Measurements from ENCODE around the gene RYR1.

Gene RYR1

DNA sequence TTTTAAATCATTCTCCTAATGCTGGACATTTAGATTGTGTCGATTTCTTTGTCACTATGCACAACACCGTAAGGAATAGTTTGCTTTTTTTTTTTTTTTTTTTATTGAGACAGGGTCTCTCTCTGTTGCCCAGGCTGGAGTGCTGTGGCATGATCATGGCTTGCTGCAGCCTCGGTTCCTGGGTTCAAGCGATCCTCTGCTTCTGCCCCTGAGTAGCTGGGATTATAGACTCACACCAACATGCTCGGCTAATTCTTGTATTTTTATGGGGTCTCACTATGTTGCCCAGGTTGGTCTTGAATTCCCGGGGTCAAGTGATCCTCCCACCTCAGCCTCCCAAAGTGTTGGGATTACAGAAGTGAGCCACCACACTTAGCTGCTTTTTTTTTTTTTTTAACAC, 86.5 kb downstream of the RYR1 start:
- TF ChIP-seq, protein P1, sequence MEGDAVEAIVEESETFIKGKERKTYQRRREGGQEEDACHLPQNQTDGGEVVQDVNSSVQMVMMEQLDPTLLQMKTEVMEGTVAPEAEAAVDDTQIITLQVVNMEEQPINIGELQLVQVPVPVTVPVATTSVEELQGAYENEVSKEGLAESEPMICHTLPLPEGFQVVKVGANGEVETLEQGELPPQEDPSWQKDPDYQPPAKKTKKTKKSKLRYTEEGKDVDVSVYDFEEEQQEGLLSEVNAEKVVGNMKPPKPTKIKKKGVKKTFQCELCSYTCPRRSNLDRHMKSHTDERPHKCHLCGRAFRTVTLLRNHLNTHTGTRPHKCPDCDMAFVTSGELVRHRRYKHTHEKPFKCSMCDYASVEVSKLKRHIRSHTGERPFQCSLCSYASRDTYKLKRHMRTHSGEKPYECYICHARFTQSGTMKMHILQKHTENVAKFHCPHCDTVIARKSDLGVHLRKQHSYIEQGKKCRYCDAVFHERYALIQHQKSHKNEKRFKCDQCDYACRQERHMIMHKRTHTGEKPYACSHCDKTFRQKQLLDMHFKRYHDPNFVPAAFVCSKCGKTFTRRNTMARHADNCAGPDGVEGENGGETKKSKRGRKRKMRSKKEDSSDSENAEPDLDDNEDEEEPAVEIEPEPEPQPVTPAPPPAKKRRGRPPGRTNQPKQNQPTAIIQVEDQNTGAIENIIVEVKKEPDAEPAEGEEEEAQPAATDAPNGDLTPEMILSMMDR (IDR thresholded peaks at IDR 0.05): no peak
- peaks cover 0 to 3% of the 10 kb centered on the region in 2 experiments for H3K4me1 ChIP-seq (ENCODE audit: control insufficient read depth in 1 of 2, insufficient read depth in 1 of 2, low read depth in 1 of 2, low read length in 1 of 2)
- no peak overlapping the region for H3K4me3 ChIP-seq (ENCODE audit: low read depth in 1 of 2, low read length in 1 of 2)
- no peak overlapping the region for H3K27ac ChIP-seq
- no peaks in the 10 kb centered on the region for H3K36me3 ChIP-seq
- no peaks in the 10 kb centered on the region for H3K27me3 ChIP-seq
- H3K9me3 ChIP-seq: no peaks in the 10 kb centered on the region

DNA sequence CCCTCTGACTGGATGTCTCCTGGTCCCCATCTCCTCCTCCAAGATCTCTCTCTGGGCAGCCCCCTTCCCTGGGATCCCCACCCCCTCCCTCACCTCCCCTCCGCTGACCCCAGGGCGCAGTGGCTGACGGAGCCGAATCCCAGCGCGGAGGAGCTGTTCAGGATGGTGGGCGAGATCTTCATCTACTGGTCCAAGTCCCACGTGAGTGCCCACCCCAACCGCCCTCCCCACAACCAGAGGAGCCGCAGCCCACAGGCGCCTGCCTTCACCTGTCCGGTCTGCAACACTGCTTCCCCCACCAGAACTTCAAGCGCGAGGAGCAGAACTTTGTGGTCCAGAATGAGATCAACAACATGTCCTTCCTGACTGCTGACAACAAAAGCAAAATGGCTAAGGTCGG, 89.4 kb downstream of the RYR1 start:
- no peak overlapping the region for H3K4me3 ChIP-seq (ENCODE audit: low read depth in 1 of 2, low read length in 1 of 2)
- no peaks in the 10 kb centered on the region for H3K4me1 ChIP-seq (ENCODE audit: control insufficient read depth in 1 of 2, insufficient read depth in 1 of 2, low read depth in 1 of 2, low read length in 1 of 2)

DNA sequence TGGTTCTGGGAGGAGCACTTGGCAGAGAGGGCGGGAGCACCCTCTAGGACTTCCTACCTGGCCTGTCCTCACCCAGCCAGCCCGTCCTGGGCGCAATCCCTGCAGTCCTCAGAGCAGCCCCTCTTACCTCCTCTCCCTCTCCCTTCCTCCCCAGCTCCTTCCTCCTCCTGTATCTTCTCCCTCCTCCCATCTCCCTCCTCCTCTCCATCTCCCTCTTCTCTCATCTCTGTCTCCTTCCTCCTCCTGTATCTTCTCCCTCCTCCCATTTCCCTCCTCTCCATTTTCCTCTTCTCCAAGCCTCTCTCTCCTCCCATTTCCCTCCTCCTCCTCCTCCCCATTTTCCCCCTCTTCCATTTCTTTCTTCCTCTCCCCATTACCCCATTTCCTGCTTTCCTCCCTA, 89.8 kb downstream of the RYR1 start:
- Histone ChIP-seq H3K27ac (no peak overlapping the region), H3K4me3 (ENCODE audit: low read depth in 1 of 2, low read length in 1 of 2) (no peak overlapping the region), H3K4me1 (ENCODE audit: control insufficient read depth in 1 of 2, insufficient read depth in 1 of 2, low read depth in 1 of 2, low read length in 1 of 2) (no peaks in the 10 kb centered on the region), H3K9me3 (no peaks in the 10 kb centered on the region), H3K36me3 (no peaks in the 10 kb centered on the region), H3K27me3 (peaks cover 15% of the 10 kb centered on the region)
- TF ChIP-seq, protein P1 (IDR thresholded peaks at IDR 0.05): no peak

More for the DNA sequence above, 89.4 kb downstream of the RYR1 start:
- TF ChIP-seq, protein P1 (IDR thresholded peaks at IDR 0.05): no peak
- H3K36me3 ChIP-seq: no peaks in the 10 kb centered on the region
- no peak overlapping the region for H3K27ac ChIP-seq
- H3K27me3 ChIP-seq: peaks cover 11% of the 10 kb centered on the region
- H3K9me3 ChIP-seq: no peaks in the 10 kb centered on the region

DNA sequence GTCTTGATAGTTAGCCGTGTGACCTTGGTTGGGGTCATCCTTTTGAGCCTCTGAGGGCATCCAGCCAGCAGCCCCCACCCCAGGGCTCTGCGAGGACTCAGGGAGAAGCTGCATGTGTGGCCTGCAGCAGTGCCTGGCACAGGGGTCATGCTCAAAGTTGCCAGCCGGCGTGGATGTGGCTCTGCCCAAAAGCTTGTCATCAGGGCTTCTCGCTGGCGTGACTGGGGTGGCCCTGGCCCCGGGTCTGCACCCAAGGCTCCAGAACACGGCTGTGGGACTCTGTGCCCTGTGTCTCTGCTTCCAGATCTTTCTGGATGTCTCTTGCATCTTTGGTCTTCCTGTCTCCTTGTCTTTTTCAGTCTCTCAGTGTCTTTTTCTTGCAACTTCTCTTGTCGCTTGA, 90.9 kb downstream of the RYR1 start:
- no peaks in the 10 kb centered on the region for H3K9me3 ChIP-seq
- H3K4me1 ChIP-seq (ENCODE audit: control insufficient read depth in 1 of 2, insufficient read depth in 1 of 2, low read depth in 1 of 2, low read length in 1 of 2): no peaks in the 10 kb centered on the region
- H3K27me3 ChIP-seq: peaks cover 18% of the 10 kb centered on the region
- no peaks in the 10 kb centered on the region for H3K36me3 ChIP-seq
- TF ChIP-seq, protein P1 (IDR thresholded peaks at IDR 0.05): no peak
- H3K27ac ChIP-seq: no peak overlapping the region
- H3K4me3 ChIP-seq (ENCODE audit: low read depth in 1 of 2, low read length in 1 of 2): no peak overlapping the region

DNA sequence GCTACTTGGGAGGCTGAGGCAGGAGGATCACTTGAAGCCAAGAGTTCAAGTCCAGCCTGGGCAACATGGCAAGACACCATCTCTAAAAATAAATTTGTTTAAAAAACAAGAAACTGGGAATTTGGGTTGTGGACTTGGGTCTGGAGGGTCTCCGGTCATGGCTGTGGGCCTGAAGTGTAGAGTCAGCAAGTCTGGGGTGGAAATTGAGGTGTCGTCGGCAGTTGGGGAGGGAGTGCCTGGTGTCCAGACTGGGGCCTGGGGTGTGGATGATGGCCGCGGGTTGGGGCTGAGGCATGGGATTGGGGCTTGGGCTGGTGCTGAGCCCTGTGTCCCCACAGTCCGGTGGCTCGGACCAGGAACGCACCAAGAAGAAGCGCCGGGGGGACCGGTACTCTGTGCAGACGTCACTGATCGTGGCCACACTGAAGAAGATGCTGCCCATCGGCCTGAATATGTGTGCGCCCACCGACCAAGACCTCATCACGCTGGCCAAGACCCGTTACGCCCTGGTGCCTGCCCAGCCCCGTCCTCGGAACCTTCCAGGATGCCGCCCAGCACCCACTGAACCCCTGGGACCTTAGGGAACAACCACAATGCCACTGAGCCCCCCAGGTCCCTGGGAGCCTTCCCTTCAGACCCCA, 91.6 kb downstream of the RYR1 start:
- no peaks in the 10 kb centered on the region for H3K36me3 ChIP-seq
- peaks cover 18% of the 10 kb centered on the region for H3K27me3 ChIP-seq
- TF ChIP-seq, protein P1 (IDR thresholded peaks at IDR 0.05): no peak
- no peak overlapping the region for H3K4me3 ChIP-seq (ENCODE audit: low read depth in 1 of 2, low read length in 1 of 2)
- H3K27ac ChIP-seq: no peak overlapping the region
- no peaks in the 10 kb centered on the region for H3K9me3 ChIP-seq
- no peaks in the 10 kb centered on the region for H3K4me1 ChIP-seq (ENCODE audit: control insufficient read depth in 1 of 2, insufficient read depth in 1 of 2, low read depth in 1 of 2, low read length in 1 of 2)

Measured in neutrophil (primary cell).